ENCODE measurements around the gene POLR3G.
A peak's percentile ranks its signal among the peaks of the same experiment; 100 is the strongest.

The POLR3G gene

GRCh38 chr5:90495146-90495545, 20.5 kb downstream of the POLR3G start:
- H3K79me2 ChIP-seq (ENCODE audit: control insufficient read depth, insufficient read depth, low read length, unreplicated experiment), result no peaks in the 10 kb centered on the region
- H3K4me1 ChIP-seq (ENCODE audit: control insufficient read depth, insufficient read depth, low read length, unreplicated experiment), result no peaks in the 10 kb centered on the region
- no peak overlapping the region for H3K27ac ChIP-seq (ENCODE audit: low read depth, low read length)
- H3K36me3 ChIP-seq (ENCODE audit: insufficient read depth, low read length), result peaks cover 14% of the 10 kb centered on the region
- no peak overlapping the region for H2AFZ ChIP-seq (ENCODE audit: low read length, unreplicated experiment)
- no peak overlapping the region for H3K4me3 ChIP-seq (ENCODE audit: low read depth, low read length)
- H3K27me3 ChIP-seq (ENCODE audit: insufficient read depth, low read length), result no peaks in the 10 kb centered on the region

DNA sequence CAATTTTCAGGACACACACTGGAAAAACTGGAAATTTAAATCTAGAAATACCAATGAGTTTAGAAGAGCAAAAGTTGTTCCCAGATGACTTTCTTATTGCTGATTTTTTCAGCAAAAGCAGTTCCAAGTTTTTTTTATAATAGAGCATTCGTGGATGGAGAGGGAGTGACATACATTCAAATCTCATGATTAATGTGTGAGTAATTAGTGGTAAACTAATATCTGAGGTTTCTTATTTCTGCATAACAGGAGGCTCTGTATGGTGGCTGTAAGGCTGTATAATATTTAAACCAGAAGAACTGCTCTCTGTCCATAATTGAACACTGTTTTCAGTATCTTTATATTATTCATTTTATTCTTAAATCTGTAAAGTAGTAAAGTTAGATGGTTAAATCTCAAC, 28.9 kb downstream of the POLR3G start:
- Histone ChIP-seq H2AFZ (ENCODE audit: low read length, unreplicated experiment) (no peak overlapping the region), H3K4me3 (ENCODE audit: low read depth, low read length) (no peak overlapping the region), H3K36me3 (ENCODE audit: insufficient read depth, low read length) (no peaks in the 10 kb centered on the region; the same call in 1 of the 2 replicates), H3K27ac (ENCODE audit: low read depth, low read length) (no peak overlapping the region), H3K27me3 (ENCODE audit: insufficient read depth, low read length) (no peaks in the 10 kb centered on the region), H3K79me2 (ENCODE audit: control insufficient read depth, insufficient read depth, low read length, unreplicated experiment) (no peaks in the 10 kb centered on the region), H3K4me1 (ENCODE audit: control insufficient read depth, insufficient read depth, low read length, unreplicated experiment) (peaks cover 15% of the 10 kb centered on the region)

DNA sequence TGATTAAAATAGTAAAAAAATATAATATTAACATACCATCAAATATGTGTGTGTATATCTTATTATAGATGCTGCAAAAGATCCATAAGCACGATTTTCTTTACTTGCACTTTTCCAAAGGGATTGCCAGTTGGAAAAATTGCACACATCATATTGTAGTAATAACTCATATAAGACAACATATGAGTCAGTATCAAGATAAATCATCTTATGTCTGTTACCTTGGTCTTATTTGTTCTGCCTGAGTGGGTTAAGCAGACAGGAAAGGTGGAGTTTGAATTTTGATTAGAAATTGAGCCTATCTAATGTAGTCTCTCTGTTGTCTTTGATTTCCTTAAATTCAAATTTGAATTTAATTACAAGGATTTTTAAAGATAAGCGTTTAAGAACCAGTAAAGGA, 30.1 kb downstream of the POLR3G start:
- Histone ChIP-seq H2AFZ (ENCODE audit: low read length, unreplicated experiment) (no peak overlapping the region), H3K4me3 (ENCODE audit: low read depth, low read length) (no peak overlapping the region), H3K4me1 (ENCODE audit: control insufficient read depth, insufficient read depth, low read length, unreplicated experiment) (peaks cover 15% of the 10 kb centered on the region), H3K27me3 (ENCODE audit: insufficient read depth, low read length) (no peaks in the 10 kb centered on the region), H3K27ac (ENCODE audit: low read depth, low read length) (no peak overlapping the region), H3K79me2 (ENCODE audit: control insufficient read depth, insufficient read depth, low read length, unreplicated experiment) (no peaks in the 10 kb centered on the region), H3K36me3 (ENCODE audit: insufficient read depth, low read length) (no peaks in the 10 kb centered on the region)

DNA sequence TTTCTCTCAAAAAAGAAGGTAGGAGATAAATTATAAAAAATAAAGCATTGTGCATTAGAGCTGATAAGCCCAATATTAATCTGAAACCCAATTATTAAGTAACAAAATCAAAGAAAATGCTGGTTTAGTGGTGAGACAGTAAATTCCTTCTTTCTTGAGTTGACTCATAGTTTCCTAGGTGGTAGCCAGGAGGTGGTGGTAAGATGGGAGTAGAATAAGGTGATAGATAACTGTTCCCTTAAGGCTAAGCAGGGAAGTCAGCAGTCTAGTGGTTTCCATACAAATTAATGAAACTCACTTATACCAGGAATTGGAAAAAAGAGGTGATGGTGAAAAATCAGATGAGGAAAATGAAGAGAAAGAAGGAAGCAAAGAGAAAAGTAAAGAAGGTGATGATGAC, 31.6 kb downstream of the POLR3G start:
- Histone ChIP-seq H3K27ac (ENCODE audit: low read depth, low read length) (no peak overlapping the region), H3K4me3 (ENCODE audit: low read depth, low read length) (no peak overlapping the region), H3K79me2 (ENCODE audit: control insufficient read depth, insufficient read depth, low read length, unreplicated experiment) (no peaks in the 10 kb centered on the region), H3K27me3 (ENCODE audit: insufficient read depth, low read length) (no peaks in the 10 kb centered on the region), H2AFZ (ENCODE audit: low read length, unreplicated experiment) (no peak overlapping the region), H3K4me1 (ENCODE audit: control insufficient read depth, insufficient read depth, low read length, unreplicated experiment) (peaks cover 15% of the 10 kb centered on the region), H3K36me3 (ENCODE audit: insufficient read depth, low read length) (no peaks in the 10 kb centered on the region)

DNA sequence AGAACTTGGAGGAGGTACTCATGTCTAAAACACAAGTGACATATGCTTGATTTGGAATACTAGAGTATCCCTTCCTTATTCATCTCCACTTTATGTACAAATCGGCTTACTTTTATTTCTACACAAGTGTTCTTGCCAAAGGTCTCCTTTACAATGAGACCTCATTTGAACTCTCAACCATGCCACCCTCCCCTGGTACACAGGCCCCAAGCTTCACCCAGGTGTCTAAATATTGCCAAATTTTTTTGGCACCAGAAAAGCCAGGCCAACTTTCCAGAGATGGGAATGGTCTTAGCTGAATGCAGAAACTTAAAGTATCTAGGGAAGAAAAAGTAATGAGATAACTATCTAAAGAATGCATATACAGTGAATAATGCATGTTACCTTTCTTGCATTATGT, 35.8 kb downstream of the POLR3G start:
- H3K4me3 ChIP-seq (ENCODE audit: low read depth, low read length), result no peak overlapping the region
- H3K36me3 ChIP-seq (ENCODE audit: insufficient read depth, low read length), result no peaks in the 10 kb centered on the region
- no peak overlapping the region for H3K27ac ChIP-seq (ENCODE audit: low read depth, low read length)
- no peaks in the 10 kb centered on the region for H3K27me3 ChIP-seq (ENCODE audit: insufficient read depth, low read length)
- H3K79me2 ChIP-seq (ENCODE audit: control insufficient read depth, insufficient read depth, low read length, unreplicated experiment), result no peaks in the 10 kb centered on the region
- peaks cover 5% of the 10 kb centered on the region for H3K4me1 ChIP-seq (ENCODE audit: control insufficient read depth, insufficient read depth, low read length, unreplicated experiment)
- H2AFZ ChIP-seq (ENCODE audit: low read length, unreplicated experiment), result no peak overlapping the region

DNA sequence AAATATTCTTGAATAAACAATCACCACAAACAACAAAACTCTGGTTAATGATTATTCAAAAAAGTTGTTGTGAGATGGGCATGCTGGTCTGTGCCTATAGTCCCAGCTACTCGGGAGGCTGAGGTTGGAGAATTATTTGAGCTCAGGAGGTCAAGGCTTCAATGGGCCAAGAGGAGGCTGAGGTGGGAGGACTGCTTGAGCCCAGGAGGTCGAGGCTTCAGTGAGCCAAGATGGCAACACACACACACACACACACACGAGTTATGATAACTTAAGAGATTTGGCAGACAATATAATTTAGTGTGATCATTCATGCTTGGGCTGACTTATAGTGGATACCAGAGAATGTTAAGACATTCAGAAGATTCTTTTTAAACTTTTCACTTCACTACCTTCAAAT, 39.9 kb downstream of the POLR3G start:
- no peak overlapping the region for H3K27ac ChIP-seq (ENCODE audit: low read depth, low read length)
- H3K36me3 ChIP-seq (ENCODE audit: insufficient read depth, low read length), result peaks cover 9% of the 10 kb centered on the region; the same call in 1 of the 2 replicates
- no peak overlapping the region for H2AFZ ChIP-seq (ENCODE audit: low read length, unreplicated experiment)
- no peaks in the 10 kb centered on the region for H3K27me3 ChIP-seq (ENCODE audit: insufficient read depth, low read length)
- H3K79me2 ChIP-seq (ENCODE audit: control insufficient read depth, insufficient read depth, low read length, unreplicated experiment), result no peaks in the 10 kb centered on the region
- peaks cover 12% of the 10 kb centered on the region for H3K4me1 ChIP-seq (ENCODE audit: control insufficient read depth, insufficient read depth, low read length, unreplicated experiment)
- H3K4me3 ChIP-seq (ENCODE audit: low read depth, low read length), result no peak overlapping the region

DNA sequence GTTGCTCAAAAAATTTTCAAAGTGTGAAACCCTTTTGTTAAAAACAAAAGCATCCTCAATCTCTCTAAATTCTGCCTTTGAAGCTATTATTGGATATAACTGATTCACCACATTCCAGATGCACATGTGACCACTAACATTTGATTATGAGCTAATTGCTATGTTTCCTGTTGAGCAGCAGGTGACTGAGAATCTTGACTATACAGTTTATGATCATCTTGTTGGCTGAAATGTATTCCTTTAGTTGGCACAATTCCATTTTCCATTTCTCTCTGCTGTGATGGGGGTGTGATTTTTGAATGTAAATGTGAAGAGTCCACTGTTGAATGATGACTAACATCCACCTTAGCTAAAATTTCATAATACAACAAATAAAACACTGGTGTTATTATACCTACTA, 44.0 kb downstream of the POLR3G start:
- H3K4me3 ChIP-seq (ENCODE audit: low read depth, low read length), result no peak overlapping the region
- H3K4me1 ChIP-seq (ENCODE audit: control insufficient read depth, insufficient read depth, low read length, unreplicated experiment), result peaks cover 8% of the 10 kb centered on the region
- H3K27me3 ChIP-seq (ENCODE audit: insufficient read depth, low read length), result no peaks in the 10 kb centered on the region
- no peaks in the 10 kb centered on the region for H3K79me2 ChIP-seq (ENCODE audit: control insufficient read depth, insufficient read depth, low read length, unreplicated experiment)
- no peak overlapping the region for H3K27ac ChIP-seq (ENCODE audit: low read depth, low read length)
- peaks cover 24% of the 10 kb centered on the region for H3K36me3 ChIP-seq (ENCODE audit: insufficient read depth, low read length)
- H2AFZ ChIP-seq (ENCODE audit: low read length, unreplicated experiment), result no peak overlapping the region

GRCh38 chr5:90519081-90519480, 44.4 kb downstream of the POLR3G start:
- Histone ChIP-seq H3K27me3 (ENCODE audit: insufficient read depth, low read length) (no peaks in the 10 kb centered on the region), H3K4me3 (ENCODE audit: low read depth, low read length) (no peak overlapping the region), H3K79me2 (ENCODE audit: control insufficient read depth, insufficient read depth, low read length, unreplicated experiment) (no peaks in the 10 kb centered on the region), H2AFZ (ENCODE audit: low read length, unreplicated experiment) (no peak overlapping the region), H3K36me3 (ENCODE audit: insufficient read depth, low read length) (peaks cover 24% of the 10 kb centered on the region), H3K4me1 (ENCODE audit: control insufficient read depth, insufficient read depth, low read length, unreplicated experiment) (peaks cover 8% of the 10 kb centered on the region), H3K27ac (ENCODE audit: low read depth, low read length) (no peak overlapping the region; the same call in 1 of the 2 replicates)

- H3K79me2 ChIP-seq (ENCODE audit: control insufficient read depth, insufficient read depth, low read length, unreplicated experiment), result peaks cover 36% of the 10 kb centered on the region
- peaks cover 16% of the 10 kb centered on the region for H3K4me1 ChIP-seq (ENCODE audit: control insufficient read depth, insufficient read depth, low read length, unreplicated experiment)
- H2AFZ ChIP-seq (ENCODE audit: low read length, unreplicated experiment), result peak overlapping the region; percentile 88
- H3K36me3 ChIP-seq (ENCODE audit: insufficient read depth, low read length), result 0 out of 2 replicates have a peak, but pooled peaks cover 3% of the 10 kb centered on the region
- H3K27ac ChIP-seq (ENCODE audit: low read depth, low read length), result peak overlapping the region; percentile 65
- H3K27me3 ChIP-seq (ENCODE audit: insufficient read depth, low read length), result peaks cover 20% of the 10 kb centered on the region
- peak overlapping the region; percentile 96 for H3K4me3 ChIP-seq (ENCODE audit: low read depth, low read length)
Observed at GRCh38 chr5:90528601-90529193, 54.0 kb downstream of the POLR3G start.

DNA sequence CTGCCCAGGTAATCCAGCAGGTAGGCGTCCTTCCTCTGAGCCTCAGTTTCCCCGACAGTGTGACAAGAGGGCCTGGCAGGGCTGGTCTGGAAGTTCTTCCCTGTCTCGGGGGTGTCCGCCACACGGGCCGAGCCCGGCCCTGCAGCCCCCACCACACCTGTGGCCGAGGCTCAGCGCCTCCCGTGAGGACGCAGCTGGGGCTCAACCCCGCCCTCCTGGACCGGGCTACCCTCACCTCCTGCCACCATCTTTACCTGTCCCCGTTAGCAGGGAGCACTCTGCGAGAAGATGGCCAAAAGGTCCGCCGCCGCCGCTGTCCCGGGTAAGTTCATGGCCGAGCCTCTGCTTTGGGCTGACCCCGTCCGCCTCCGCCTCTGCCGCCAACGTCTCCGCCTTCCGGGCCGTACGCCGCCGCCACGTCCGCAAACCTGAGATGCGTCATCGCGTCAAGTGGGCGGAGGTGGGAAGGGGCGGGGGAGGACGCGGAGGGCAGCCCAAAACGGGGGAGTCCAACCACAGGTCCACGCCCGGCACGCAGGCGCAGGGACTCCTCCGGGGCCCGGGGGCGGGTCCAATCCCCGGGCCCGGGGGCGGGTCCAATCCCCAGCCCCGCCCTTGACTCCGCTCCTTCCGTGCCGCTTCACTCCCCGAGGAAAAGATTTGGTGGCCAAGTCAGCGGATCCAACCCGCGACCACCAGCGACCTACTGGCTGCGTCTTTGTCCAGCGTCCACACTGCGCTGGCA, 54.7 kb downstream of the POLR3G start, which contains the start of gene LYSMD3:
Gene LYSMD3 (minus strand): TSS at position 391 of the 745 bp plus-strand sequence. CDS start 4,295 bp downstream, outside the sequence.
- H3K4me3 ChIP-seq (ENCODE audit: low read depth, low read length), result peak within 1 kb of the TSS; percentile 96
- H3K27ac ChIP-seq (ENCODE audit: low read depth, low read length), result peak within 1 kb of the TSS; percentile 65
- peaks cover 36% of the 10 kb centered on the region for H3K79me2 ChIP-seq (ENCODE audit: control insufficient read depth, insufficient read depth, low read length, unreplicated experiment)
- 0 out of 2 replicates have a peak, but pooled peaks cover 3% of the 10 kb centered on the region for H3K36me3 ChIP-seq (ENCODE audit: insufficient read depth, low read length)
- peaks cover 16% of the 10 kb centered on the region for H3K4me1 ChIP-seq (ENCODE audit: control insufficient read depth, insufficient read depth, low read length, unreplicated experiment)
- H2AFZ ChIP-seq (ENCODE audit: low read length, unreplicated experiment), result peak within 1 kb of the TSS; percentile 98
- peaks cover 27% of the 10 kb centered on the region for H3K27me3 ChIP-seq (ENCODE audit: insufficient read depth, low read length)

Data from ACC112 (cell line).